Measurements from ENCODE around the gene WNT2.
"Not testable (repeated sequence)": the region's sequence is repeated elsewhere in the genome, so short reads cannot be mapped to it uniquely, and the experiment has no call there.

Gene WNT2

DNA sequence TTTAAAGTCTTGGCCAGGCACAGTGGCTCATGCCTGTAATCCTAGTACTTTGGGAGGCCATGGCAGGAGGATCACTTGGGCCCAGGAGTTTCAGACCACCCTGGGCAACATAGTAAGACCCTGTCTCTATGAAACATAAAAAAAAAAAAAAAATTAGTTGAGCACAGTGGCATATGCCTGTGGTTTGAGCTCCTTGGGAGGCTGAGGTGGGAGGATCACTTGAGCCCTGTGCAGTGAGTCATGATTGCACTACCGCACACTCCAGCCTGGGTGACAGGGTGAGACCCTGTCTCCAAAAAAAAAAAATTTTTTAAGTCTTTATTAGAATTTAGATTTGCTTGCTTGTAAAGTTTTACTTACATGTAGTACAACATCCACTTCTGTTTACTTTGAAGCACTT is 14.0 kb downstream of the WNT2 start:
- DNase-seq (ENCODE audit: low read depth) = no peak

DNA sequence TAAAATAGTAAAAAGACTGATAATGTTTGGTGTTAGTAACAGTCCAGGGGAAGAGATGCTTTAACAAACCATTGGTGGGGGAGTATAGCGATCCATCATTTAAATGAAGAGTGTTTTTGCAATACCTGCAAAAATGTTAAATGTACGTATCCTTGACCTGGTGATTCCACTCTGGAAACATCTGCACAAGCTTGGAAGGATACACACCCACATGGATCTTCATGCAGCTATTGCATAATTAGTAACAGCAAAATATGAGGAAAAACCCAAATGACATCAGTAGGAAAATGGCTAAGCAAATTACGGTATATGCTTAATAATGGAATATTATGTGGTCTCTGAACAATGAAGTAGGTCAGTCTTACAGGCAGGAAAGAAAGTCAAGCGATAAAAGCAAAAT is 20.5 kb downstream of the WNT2 start:
- DNase-seq (ENCODE audit: low read depth) = no peak

DNA sequence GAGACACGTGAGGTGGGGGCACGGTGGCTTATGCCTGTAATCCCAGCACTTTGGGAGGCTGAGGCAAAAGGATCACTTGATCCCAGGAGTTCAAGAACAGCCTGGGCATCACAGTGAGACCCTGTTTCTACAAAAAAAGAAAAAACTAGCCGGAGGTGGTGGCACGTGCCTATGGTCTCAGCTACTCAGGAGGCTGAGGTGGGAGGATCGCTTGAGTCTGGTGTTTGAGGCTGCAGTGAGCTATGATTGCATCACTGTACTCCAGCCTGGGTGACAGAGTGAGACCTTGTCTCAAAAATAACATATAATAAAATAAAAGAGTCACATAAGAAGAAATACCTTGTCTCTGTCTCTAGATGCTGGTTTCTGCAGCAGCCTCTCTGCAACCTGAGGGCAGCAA is 22.4 kb downstream of the WNT2 start:
- not testable (repeated sequence) for DNase-seq (ENCODE audit: low read depth)

DNA sequence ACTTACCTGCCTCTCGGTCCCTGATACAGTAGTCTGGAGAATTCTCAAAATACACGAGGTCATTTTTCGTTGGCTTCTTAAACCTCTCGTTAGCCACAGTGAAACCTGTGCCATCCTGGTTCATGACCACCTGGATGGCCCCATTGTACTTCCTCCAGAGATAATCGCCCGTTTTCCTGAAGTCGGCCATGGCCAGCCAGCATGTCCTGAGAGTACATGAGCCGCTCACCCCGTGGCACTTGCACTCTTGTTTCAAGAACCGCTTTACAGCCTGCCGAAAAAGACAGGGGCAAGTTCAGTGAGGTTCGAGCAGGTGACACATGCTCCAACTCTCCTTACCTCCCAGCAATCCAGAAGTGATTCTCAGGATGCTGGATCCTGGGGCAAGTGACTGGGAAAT is 25.3 kb downstream of the WNT2 start:
- DNase-seq (ENCODE audit: low read depth) = no peak

DNA sequence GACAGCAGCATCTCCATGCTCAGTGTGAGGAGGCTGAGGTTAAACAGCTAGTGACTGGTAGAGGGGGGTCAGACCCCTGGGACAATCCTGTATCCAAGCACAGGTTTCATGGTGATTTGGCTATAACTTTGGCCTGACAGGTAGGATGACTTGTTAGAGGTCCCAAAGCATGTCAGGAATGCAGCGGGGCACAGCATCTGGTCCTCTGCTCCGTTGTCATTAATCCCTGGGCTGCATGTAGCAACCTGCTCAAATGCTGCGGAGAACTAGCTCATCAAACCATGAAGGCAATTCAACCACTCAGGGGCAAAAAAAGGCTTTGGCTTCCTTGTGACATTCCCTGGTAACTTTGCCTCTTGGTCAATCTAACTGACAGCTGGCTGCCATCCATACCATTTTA is 26.8 kb downstream of the WNT2 start:
- DNase-seq (ENCODE audit: low read depth) = no peak

DNA sequence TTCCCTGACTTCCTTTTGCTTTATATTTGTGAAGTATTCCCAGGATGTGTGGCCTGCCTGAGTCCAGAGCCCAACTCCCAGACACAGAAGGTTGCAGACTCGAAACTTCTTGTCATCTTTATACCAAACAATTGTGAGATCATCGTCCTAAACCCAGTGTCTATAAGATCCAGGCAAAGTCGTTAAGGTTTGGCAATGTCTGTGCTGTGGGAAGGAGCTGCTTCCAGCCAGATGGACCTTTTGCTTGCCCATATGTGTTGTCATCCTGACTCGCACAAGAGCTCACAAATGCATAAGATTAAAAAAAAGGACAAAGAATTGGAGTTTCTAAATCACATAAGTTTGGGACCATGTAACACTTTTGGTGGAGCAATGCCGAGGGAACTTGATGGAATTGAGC is 37.0 kb downstream of the WNT2 start:
- DNase-seq (ENCODE audit: low read depth) = no peak

DNA sequence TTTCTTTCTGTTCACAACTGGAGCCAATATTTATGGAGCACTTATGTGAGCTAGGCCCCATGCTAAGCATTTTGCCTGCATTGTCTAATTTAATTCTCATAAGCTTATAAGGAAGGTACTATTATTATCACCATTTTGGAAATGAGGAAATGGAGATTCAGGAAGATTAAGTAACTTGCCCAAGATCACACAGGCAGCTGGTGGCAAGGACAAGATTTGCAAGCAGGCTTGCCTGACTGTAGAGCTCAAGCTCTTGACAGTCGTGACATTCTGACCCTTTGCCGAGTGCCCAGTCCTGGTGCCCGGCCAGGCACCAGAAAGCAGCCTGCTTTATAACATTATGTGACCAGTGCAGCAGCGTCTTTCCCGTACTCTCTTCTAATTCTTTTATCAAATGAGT is 38.2 kb downstream of the WNT2 start:
- DNase-seq (ENCODE audit: low read depth) = no peak

DNA sequence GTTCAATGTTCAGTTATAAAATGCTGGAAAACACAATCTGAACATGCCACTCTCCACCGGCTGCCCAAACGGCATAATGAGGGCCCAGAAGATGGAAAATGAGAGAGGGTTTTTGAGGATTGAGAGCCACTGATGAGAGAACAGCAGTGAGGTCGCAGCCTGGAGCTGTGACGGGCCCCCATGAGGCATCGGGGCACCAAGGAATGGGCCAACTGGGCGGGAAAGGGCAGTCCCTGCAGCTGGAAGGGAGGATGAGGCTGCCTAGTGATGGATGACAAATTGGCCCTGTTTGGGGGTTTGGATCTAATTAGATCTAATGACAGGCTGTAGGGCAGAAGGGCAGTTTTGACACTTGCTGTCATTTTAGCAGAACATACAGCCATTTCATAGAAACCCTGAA is 39.1 kb downstream of the WNT2 start:
- no peak for DNase-seq (ENCODE audit: low read depth)

DNA sequence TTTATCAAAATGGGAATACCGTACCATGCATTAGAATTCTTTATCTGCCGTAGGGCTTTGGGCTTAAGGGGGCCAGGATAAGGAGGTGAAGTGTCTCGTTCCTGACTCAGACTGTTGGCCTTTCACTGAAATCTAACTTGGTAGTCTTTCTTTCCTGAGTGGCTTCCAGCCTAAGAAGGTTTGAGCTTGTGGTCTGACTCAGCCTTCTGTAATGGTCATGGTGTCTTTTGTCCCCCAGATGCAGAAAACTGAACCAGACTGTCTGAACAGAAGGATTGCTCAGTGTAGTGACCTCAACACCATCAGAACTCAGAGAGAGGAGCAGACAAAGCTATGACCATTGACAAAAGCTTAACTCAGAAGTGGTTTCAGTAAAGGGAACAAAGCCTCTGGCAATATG is 39.5 kb downstream of the WNT2 start:
- no peak for DNase-seq (ENCODE audit: low read depth)

DNA sequence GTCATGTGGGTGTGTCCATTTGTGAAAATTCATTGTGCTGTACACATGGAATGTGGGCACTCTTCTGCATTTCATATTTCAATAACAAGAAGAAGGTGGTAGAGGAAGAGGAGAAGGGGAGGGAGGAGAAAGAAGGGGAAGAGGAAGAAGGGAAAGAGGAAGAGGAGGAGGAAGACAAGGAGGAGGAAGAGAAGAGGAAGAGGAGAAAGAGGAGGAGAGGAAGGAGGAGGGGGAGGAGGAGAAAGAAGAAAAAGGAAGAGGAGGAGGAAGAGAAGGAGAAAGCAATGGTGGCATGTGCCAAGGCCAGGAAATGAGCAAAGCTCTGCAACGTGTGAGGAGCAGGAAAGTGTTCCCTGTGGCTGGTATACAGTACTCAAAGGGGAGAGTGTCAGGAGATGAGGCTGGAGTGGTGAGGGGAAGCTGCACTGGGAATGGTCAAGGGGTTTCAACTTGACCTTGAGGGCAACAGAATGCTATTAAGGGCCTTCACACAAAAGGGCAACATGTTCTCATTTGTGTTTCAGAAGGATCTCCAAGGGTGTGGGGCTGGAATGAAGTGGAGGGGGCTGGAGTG is 40.5 kb downstream of the WNT2 start:
- no peak for DNase-seq (ENCODE audit: low read depth)

DNA sequence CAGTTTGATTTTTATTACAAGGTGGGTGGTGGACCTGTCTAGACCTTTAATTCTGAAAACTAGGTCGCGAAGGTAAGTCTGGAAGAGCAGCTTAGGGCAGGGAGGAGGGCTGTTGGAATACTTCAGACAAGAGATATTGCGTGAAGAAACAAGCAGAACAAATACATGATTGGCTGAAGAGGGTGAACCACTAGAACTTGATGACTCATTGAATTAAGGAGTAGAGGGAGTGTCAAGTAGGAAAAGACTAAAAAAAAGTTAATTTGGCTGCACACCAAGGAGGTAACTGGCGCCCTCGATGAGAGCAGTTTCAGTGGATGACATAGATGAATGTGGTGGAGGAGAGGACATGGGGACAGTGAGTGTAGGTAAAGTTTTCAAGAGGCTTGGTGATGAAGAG is 41.3 kb downstream of the WNT2 start:
- DNase-seq (ENCODE audit: low read depth) = no peak

DNA sequence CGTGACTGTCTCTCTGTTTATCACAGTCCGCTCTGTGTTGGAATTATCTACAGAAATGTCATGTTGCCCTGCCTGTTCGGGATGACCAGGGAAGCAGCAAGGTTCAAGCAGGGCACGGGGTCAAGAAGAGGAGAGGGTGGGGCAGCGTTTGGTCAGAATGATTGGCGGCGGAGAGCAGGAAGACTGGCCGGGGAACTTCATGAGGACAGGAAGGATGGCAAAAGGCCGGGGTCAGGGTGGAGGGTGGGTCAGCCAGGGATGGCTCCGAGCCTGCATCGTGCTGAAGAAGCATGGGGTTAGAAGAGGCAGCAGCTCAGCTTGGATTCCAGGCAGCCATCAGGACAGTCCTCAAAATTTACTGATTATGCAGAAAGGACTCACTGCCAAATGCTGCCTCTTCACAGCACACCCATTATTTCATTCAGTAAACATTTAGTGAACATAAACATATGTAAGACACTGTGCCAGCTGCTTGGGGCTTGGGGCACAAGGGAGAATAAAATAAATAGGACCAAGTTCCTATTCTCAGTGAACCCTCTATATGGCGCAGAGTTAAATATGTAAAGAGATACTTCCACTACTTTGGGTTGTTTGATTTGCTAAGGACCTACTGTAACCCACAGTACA is 42.8 kb downstream of the WNT2 start:
- DNase-seq (ENCODE audit: low read depth) = no peak

DNA sequence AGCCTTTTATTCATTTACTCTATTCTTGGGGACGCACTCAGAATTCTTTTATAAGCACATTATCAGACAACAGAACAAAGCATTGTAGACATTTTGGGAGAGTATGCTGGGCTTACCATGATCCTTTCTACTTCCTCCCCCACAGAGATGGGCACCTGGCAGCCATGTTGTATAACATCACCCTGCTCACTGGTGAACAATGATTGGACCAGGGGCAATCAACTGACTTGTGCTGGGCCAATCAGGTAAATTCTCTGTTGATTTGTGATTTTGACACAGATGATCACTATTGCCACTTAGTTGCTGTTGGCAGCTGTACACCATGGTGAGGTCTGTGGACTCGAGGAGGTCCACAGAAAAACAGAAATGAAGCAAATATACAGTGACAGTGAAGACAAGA is 43.7 kb downstream of the WNT2 start:
- no peak for DNase-seq (ENCODE audit: low read depth)

DNA sequence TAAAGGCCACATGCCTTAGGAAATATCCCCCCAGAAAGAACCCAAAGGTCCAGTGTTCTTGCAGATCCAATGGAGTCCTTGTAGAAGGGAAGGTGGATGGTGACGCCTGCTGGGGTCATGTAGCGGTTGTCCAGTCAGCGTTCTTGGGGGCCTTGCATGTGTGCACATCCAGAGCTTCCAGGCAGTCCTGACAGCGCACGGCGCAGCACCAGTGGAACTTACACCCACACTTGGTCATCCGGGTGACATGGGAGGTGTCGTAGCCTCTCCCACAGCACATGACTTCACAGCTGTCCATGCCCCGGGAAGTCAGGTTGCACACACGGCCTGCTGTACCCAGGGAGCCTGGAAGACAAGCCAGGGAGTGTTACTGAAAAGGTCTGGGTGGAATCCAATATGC is 44.8 kb downstream of the WNT2 start:
- DNase-seq (ENCODE audit: low read depth) = no peak

DNA sequence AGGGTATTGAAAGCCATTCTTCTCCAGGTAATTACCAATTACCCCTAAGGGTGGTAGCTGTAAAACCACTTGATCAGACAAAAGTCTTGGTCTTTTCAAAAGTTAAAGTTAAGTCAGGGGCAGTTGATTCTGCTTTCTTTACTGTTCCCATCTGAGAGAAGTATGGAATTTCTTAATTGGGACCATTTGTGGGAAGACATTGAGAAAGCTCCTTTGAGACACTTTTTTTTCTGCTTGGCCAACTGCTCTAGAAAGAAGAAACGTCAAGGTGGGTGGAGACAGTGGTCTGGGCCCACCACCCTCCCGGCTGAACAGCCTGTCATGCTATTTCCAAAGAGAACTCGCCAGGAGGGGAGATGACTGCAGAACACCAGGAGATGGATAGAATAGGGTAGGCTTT is 45.3 kb downstream of the WNT2 start:
- DNase-seq (ENCODE audit: low read depth) = no peak

DNA sequence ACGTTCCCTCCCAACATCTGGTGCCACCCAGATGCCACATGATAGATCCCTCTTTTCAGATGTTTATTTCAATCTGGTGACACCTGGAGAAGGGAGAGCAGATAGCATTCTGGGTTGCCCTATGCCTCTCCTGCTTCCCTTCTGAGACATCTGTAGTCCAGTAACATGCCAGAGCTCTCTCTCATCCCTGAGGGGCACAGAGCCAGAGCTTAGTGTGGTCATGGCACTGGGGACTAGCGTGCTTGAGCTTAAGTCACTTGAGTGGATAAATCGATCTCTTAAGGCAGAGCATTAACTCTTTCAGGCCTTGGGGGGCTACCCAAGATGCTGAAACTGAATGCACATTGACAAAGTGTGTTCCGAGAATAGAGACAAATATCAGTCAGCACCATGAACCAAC is 47.9 kb downstream of the WNT2 start:
- no peak for DNase-seq (ENCODE audit: low read depth)

DNA sequence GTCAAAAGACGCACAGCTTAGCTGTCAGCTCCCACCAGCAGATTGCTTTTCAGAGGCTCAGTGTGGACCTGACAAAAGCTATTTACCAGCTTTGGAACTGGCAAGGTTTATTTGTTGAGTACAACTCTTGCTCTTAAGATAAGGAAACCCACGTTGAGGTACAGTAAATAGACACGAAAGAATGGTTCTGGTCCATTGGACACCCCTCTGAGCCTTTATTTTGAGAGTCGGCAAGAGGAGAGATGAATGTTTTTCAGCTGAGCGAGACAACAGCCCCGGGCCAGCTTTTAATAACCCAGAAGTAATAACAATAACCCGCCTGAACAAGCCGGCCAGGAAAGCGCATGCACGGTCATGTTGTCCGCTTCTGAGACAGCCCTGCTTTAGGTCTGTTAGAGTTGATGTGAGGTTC is 49.0 kb downstream of the WNT2 start:
- DNase-seq (ENCODE audit: low read depth) = no peak

DNA sequence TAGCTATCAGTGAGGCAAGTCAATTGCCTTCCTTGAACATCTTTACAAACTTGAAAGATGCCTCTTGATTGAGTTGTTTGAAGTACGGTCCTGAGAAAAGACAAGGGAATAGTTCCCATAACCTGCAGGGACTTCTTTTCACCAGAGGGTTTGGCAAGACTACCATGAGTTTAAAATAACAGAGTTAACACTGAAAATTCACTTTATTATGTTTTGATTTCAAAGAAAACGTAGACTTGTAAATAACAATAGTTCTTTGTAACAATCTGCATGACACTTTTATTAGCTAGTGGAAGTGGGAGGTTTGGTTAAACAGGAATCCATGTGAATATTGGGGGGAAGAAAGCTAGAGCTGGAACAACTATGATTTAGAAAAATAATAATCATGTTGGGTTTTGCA is 49.5 kb downstream of the WNT2 start:
- no peak for DNase-seq (ENCODE audit: low read depth)

DNA sequence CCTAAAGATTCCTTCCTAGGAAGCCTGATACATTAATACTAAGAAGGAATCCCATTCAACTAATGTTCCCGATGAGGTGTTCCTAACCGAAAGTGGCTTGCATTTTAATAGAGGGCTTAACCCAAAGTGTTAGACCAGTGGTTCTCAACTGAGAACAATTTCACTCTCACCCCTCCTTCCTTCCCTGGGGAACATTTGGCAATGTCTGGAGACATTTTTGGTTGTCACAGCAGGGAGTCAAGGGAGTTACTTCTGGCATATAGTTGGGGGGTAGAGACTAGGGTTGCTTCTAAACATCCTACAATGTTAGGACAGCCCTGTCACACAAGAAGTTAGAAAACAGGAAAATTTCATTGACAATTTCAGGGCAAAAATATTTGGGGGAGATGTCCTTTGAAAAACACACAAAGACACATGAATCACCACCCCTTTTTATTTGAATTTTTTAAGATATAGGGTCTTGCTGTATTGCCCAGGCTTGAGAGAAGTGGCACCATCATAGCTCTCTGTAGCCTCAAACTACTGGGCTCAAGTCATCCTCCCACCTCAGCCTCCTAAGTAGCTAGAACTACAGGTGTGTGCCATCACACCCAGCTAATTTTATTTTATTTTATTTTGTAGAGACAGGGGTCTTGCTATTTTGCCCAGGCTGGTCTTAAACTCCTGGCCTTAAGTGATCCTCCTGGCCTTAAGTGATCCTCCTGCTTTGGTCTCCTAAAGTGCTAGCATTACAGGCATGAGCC is 50.7 kb downstream of the WNT2 start:
- DNase-seq (ENCODE audit: low read depth) = no peak

DNA sequence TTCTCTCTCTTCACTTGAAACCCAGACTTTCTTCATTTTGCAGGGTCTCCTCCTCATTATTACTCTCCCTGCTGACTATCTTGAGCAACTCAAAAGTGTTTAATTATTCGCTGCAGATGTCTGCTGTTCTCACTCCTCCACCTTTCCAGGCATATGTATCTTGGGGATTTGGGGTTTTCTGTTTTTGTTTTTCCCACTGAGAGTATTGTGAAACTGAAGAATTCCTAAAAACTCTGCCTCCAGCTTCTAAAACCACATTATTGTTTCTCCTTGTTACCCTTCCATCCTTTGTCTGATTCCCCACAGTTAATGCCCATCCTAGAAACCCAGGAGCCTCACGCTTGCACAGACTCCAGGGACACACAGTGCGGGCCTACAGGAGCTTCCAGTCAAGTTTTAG is 51.3 kb downstream of the WNT2 start:
- DNase-seq (ENCODE audit: low read depth) = no peak

DNA sequence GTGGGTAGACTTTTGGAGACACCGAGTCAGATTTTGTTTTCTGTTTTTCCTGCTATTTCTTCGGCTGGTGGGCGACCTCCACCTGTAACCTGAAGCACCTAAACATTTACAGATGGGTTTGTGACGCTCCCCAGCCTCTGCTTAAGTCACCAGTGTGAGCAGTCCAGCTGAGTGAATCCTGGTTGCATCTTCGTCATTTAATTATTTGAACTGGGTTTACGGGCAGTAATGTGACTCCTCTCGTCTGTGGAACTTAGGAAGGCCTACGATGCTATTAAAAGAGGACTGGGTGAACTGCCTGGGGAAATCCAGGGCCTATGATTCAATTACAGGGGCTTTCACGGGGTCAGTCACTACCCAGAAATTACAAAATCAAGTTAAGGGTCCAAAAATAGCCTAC is 52.5 kb downstream of the WNT2 start:
- DNase-seq (ENCODE audit: low read depth) = no peak

DNA sequence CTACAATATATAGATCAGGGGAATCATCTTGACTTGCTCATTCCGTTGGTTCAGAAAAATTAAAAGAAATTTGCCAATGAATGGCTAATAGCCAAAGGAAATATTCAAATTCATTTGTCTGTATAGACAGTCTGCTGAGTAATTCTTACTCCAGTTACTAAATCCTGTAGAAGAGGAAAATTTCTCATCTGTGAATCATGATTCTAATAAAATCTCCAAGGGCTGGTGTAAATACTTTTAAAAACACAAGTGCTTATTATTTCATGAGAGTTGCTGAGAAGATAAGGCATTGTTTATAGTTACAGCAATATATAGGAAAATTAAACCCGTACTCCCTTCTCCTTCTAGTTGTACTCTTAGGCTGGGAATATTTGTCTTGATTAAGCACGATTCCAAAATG is 53.0 kb downstream of the WNT2 start:
- DNase-seq (ENCODE audit: low read depth) = no peak

DNA sequence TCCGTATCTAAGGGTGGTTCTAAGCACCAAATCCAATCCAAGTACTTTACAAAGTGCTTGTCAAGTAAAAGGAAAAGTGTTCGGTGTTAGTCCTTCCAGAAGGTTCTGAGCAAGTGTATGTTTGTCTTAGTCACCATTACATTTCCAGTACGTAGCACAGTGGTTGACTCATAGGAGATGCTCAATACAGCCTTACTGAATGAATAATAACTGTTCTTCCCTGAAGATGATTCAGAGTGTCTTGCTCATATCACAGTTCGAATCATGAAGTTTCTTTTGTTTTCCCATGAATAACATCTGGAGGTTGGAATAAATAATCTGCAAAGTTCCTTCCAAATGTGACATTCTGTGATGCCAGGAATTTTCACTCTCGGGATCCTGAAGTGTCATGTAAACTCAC is 53.4 kb downstream of the WNT2 start:
- DNase-seq (ENCODE audit: low read depth) = no peak

DNA sequence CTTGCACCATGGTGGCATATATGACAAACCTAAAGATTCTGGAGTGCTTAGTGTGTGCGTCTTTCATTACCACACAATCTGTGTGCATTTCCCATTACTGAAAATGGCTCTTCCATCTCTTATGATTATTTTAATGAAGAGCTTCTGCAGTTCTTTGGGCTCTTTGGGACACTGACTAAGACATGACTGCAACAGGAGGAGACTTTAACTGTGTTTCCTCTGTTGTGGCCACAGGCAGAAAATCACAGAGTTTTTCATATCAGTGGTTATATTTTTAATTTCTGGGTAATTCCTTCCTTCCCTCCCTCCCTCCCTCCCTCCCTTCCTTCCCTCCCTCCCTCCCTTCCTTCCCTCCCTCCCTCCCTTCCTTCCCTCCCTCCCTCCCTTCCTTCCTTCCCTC is 58.1 kb downstream of the WNT2 start:
- no peak for DNase-seq (ENCODE audit: low read depth)
